HepG2 (cell line): ENCODE measurements around the gene PLXND1. TPM values are rescaled to one million over a fixed set of nuclear protein-coding genes. Genes with fewer than 3 reads are reported as not detected.
A peak's percentile ranks its signal among the peaks of the same experiment; 100 is the strongest.

Experiments used
- AKAP8 ChIP-seq: sonication (generic); formaldehyde crosslinking; IDR thresholded peaks from 2 replicates; pipeline ENCODE4 v1.5.1; 2020; ENCODE audit warnings: mild to moderate bottlenecking, missing genetic modification reagents
- ATF4 ChIP-seq, 2 experiments: fragments of 450-650 bp in 1 of 2; sonication (generic) in 1 of 2; formaldehyde crosslinking; IDR thresholded peaks; 2 replicates each; pipeline versions ENCODE4 v1.5.0 to v1.8.0; 2020 to 2022; ENCODE audit warnings: mild to moderate bottlenecking in 1 of 2, missing genetic modification reagents in 1 of 2
- ATF5 ChIP-seq: sonication (generic); formaldehyde crosslinking; IDR thresholded peaks from 2 replicates; pipeline ENCODE4 v1.4.0; 2020; ENCODE audit warnings: mild to moderate bottlenecking, low read depth, missing genetic modification reagents
- BRCA1 ChIP-seq: sonication (generic); formaldehyde crosslinking; IDR thresholded peaks from 2 replicates; pipeline ENCODE4 v1.4.0; 2020; ENCODE audit warnings: missing genetic modification reagents
- DR1 ChIP-seq: sonication (generic); formaldehyde crosslinking; IDR thresholded peaks from 2 replicates; pipeline ENCODE4 v1.8.0; 2021; ENCODE audit warnings: mild to moderate bottlenecking, missing genetic modification reagents, inconsistent platforms
- GLI4 ChIP-seq: sonication (generic); formaldehyde crosslinking; IDR thresholded peaks from 2 replicates; pipeline ENCODE4 v1.5.1; 2020; ENCODE audit warnings: missing genetic modification reagents, mild to moderate bottlenecking, moderate library complexity, borderline replicate concordance
- MTA1 ChIP-seq: sonication (generic); formaldehyde crosslinking; IDR thresholded peaks from 2 replicates; pipeline ENCODE4 v1.4.0; 2020; ENCODE audit warnings: missing genetic modification reagents, mild to moderate bottlenecking, borderline replicate concordance
- SALL1 ChIP-seq: sonication (generic); formaldehyde crosslinking; IDR thresholded peaks from 2 replicates; pipeline ENCODE4 v1.8.0; 2022; ENCODE audit warnings: mild to moderate bottlenecking, missing genetic modification reagents
- SOX13 ChIP-seq, 3 experiments: fragments of 450-650 bp in 1 of 3; sonication (generic) in 1 of 3; formaldehyde crosslinking in 1 of 3; IDR thresholded peaks in 2 of 3; conservative IDR thresholded peaks in 1 of 3; 2 replicates each; pipeline versions ENCODE4 v1.5.0 to v1.6.1; 2016 to 2020; ENCODE audit warnings: antibody characterized with exemption in 1 of 3, mild to moderate bottlenecking in 1 of 3, missing compliant biosample characterization in 1 of 3, missing genetic modification reagents in 1 of 3, moderate library complexity in 1 of 3
- ZBTB3 ChIP-seq: sonication (generic); formaldehyde crosslinking; IDR thresholded peaks from 2 replicates; pipeline ENCODE4 v1.4.0; 2020; ENCODE audit warnings: low read depth, mild to moderate bottlenecking, moderate library complexity, missing genetic modification reagents, borderline replicate concordance
- ZNF318 ChIP-seq: sonication (generic); formaldehyde crosslinking; IDR thresholded peaks from 2 replicates; pipeline ENCODE4 v1.4.0; 2020; ENCODE audit warnings: mild to moderate bottlenecking, missing genetic modification reagents
- polyA plus RNA-seq, 8 experiments: library from polyadenylated mRNA; depleted of rRNA in 3 of 8; stranded (reverse) in 7 of 8; unstranded in 1 of 8; fragments of >200 nt; fragmentation: Illumina TruSeq in 4 of 8; extraction: Trizol in 4 of 8; gene quantifications; 2 replicates each; pipeline versions ENCODE4 v1.2.1 to v1.2.3, GENCODE V29; 2011 to 2016; ENCODE audit warnings: low read depth in 4 of 8, missing spikeins in 1 of 8, mixed read lengths in 1 of 8; ENCODE audit not compliant: insufficient read depth in 1 of 8
- total RNA-seq, 5 experiments: library from RNA; depleted of rRNA; stranded (reverse); fragments of >200 nt; fragmentation: Illumina TruSeq; extraction: Trizol; gene quantifications; 2 replicates each; pipeline ENCODE4 v1.2.3, GENCODE V29; 2016; ENCODE audit warnings: low read depth in 1 of 5
- TF ChIP-seq, protein P1 (sequence below): sonication (generic); formaldehyde crosslinking; IDR thresholded peaks from 2 replicates; pipeline ENCODE4 v1.5.1; 2020; ENCODE audit warnings: mild to moderate bottlenecking, missing genetic modification reagents, moderate library complexity

PLXND1 gene
- total and polyA plus RNA-seq, 2 of the 13 experiments (the other 11 are each of a cell fraction or from before 2014, with no cell fraction given), result 15.9 to 42.0 TPM

GRCh38 chr3:129597087-129597999 lies 9.1 kb downstream of the PLXND1 start (continued):
- TF ChIP-seq ATF4 (CRISPR knock-in tag; IDR thresholded peaks at IDR 0.05) (no peak; a peak in 1 of 4 replicates), ZNF318 (CRISPR knock-in tag) (no peak), SOX13 (IDR thresholded peaks at IDR 0.05) (no peak), SOX13 (CRISPR knock-in tag; conservative IDR thresholded peaks at IDR 0.05 in 1 of 2, IDR thresholded peaks at IDR 0.05 in 1 of 2) (peak in 1 of 2 experiments; percentile 34; a peak in 1 of 4 replicates), BRCA1 (no peak), GLI4 (CRISPR knock-in tag) (no peak), ZBTB3 (CRISPR knock-in tag) (no peak), MTA1 (CRISPR knock-in tag) (no peak), ATF5 (CRISPR knock-in tag) (no peak), AKAP8 (CRISPR knock-in tag) (no peak), SALL1 (CRISPR knock-in tag) (peak; percentile 61), DR1 (CRISPR knock-in tag) (no peak)
- TF ChIP-seq, protein P1, sequence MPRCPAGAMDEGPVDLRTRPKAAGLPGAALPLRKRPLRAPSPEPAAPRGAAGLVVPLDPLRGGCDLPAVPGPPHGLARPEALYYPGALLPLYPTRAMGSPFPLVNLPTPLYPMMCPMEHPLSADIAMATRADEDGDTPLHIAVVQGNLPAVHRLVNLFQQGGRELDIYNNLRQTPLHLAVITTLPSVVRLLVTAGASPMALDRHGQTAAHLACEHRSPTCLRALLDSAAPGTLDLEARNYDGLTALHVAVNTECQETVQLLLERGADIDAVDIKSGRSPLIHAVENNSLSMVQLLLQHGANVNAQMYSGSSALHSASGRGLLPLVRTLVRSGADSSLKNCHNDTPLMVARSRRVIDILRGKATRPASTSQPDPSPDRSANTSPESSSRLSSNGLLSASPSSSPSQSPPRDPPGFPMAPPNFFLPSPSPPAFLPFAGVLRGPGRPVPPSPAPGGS, result no peak; the same call in none of the 2 replicates
